ENCODE results near the gene CCDC15.

CCDC15 gene

GRCh38 chr11:125063429-125064043, 109.5 kb downstream of the CCDC15 start:
- DNase-seq (ENCODE audit: low read depth in 2 of 3, low spot score in 2 of 3) = no peak

DNA sequence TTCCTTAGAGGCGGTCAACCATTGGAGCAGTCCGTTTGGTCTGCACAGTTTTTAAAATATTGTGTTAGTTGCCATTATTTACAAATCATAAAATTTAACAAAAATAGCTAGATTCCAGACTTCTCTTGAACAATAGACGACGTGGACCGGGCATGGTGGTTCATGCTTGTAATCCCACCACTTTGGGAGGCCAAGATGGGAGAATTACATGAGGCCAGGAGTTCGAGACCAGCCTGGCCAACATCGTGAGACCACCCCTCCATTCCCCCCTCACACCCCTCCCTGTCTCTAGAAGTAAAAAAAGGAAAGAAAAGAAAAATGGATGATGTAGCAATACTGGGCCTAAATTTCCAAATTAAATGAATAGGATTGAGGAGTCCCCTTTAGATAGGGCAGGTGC, 110.1 kb downstream of the CCDC15 start:
- DNase-seq (ENCODE audit: low read depth in 2 of 3, low spot score in 2 of 3) = no peak

DNA sequence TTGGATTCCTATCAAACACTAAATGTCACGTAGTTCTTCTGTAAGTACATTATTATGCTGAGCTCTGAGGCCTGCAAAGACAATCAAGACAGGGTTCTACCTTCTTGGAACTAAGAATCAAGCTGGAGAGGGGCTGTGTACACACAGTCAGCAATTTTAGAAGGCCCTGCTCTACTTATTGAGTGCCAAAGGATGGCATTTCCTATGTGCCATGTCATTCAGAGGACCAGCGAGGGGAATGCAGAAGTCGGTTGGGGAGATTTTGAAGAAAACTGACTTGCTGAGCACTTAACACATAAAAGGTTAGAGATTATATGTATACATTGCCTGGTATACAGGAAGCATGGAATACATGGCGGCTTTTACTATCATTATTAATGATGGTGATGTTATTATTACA, 114.4 kb downstream of the CCDC15 start:
- DNase-seq (ENCODE audit: low read depth in 2 of 3, low spot score in 2 of 3) = no peak

GRCh38 chr11:125069008-125069407, 115.0 kb downstream of the CCDC15 start:
- no peak for DNase-seq (ENCODE audit: low read depth in 2 of 3, low spot score in 2 of 3)

DNA sequence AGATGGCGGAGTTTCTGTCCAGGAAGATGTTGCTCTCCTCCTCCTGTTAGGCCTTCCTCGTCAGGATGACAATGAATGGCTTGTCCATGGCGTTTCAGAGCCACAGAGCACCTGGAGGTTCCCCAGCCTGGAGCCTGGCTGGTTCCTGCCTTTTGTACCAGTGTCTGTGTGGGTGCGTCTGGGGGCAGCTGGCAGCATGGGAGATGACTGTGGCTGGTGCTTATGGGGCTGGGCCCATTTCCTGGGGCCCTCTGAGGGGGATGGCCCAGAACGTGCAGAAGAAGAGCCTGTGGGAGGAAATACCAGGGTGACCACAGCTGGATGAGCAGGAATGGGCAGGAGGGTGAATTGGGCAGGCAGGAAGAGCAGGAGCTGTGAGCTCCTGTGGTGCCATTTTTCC, 115.8 kb downstream of the CCDC15 start:
- DNase-seq (ENCODE audit: low read depth in 2 of 3, low spot score in 2 of 3) = no peak

- DNase-seq (ENCODE audit: low read depth in 2 of 3, low spot score in 2 of 3) = no peak
These were observed 116.8 kb downstream of the CCDC15 start for GRCh38 chr11:125070699-125071254.

- no peak for DNase-seq (ENCODE audit: low read depth in 2 of 3, low spot score in 2 of 3)
These were observed 117.4 kb downstream of the CCDC15 start for GRCh38 chr11:125071435-125071834.

DNA sequence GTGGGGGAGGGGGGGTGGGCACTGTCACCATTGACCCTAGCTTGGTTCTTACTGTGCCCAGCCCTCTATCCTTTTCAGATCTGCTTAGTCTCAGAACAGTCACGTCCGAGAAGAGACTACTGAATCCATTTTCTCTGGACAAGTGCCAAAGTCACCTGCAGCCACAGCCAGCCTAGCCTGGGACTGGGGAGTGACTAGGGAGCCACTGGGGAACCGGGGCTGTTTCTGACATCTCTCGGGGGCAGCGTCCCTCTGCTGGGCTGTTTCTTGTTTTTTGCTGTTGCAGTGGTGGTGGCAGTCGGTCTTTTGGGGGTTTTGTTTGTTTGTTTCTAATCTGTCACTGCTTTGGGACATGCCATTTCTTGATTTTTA, 117.8 kb downstream of the CCDC15 start:
- DNase-seq (ENCODE audit: low read depth in 2 of 3, low spot score in 2 of 3) = no peak

DNA sequence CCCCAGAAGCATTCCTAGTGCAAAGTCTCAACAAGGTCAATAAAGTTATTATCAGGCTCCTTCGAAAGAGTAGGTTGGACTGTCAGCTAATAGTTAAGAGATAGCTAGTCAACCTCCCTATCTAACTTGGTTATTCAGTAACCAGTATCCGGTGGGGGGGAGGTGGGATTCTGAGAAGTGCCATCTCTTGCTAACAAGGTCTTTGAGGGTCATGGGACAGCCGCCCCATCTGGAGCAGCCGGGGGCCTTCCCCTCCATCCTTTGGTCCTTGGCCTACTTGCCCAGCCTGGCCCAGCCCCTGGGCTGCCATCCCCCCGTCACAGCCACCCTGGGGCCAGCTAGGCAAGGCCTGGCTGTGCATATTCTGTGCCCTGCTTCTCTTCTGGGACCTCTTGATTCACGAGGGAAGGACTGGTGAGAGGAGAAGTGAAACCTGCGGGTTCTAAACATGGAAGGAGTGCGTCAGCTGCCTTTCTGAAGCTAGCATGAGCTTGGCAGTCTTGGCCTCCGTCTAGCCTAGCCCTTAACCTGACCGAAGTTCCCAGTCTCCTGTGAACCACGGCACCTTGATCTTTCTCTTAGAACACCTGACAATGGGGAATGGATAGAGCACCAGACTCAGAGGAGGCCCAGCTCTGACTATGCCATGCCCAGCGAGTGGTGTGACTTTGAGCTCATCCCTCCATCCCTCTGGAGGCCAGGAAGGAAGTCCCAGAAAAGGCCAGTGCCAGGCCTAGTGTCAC, 118.4 kb downstream of the CCDC15 start:
- DNase-seq (ENCODE audit: low read depth in 2 of 3, low spot score in 2 of 3) = no peak

DNA sequence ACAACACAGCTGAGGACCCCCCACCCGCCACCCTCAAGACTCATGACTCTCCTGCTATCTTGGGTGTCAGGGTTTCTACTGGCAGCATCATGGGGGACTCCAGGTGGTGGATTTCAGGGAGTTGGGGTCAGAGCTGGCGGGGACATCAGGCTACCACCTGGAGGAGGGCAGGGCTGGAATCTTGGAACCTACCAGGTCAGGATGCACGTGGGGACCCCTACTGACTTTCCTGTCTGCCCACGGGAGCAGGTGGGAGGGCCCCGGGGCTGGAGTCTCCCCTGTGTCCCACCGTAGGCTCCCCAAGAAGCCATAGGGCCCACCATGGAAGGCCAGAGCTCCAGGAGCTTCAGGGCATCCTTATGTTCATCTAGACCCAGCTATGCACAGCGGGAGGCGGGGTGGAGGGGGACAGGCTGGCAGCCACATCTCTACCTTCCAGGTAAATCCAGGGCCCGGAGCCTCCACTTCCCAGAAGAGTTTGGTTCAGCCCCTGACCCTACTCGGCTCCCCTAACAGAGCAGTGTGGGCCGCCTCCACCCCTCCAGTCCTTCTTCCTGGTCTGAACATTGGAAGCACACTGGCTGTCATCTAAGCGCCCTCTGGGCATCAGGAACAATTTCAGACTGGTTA, 119.1 kb downstream of the CCDC15 start:
- no peak for DNase-seq (ENCODE audit: low read depth in 2 of 3, low spot score in 2 of 3)

GRCh38 chr11:125073616-125074483, 119.8 kb downstream of the CCDC15 start:
- DNase-seq (ENCODE audit: low read depth in 2 of 3, low spot score in 2 of 3) = no peak

DNA sequence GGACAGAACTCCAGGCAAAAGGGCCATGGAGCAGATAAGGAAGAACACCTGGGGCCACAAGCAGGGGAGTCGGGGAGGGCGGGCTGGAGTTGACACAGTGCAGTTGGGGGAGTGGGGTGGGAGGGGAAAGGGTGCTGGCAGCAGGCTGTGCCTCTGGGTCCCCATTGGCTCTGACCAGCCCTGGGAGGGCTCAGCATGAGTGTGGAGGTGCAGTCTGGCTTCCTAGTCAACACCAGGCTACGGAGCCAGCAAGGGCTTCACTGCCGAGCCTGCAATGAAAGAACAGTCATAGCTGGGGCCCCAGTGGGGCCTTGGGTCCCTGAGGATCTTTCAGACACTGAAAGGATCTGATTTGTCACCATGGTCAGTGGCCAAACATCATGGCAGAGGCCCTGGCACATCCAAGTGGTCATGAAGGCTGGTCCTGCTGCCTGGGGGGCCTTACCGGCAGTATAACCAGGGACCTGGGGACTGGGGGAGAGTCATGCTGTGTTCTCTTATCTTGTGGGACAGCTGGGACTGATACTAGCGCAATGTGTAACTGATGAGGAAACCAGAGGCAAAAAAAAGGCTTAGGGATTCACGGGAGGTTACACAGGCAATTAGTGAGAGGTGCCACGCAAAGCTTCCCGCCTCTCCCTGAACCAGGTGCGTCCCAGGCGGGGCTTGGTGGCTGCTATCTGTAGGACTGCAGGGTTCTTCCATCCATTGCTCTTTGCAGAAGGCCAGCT, 120.7 kb downstream of the CCDC15 start:
- DNase-seq (ENCODE audit: low read depth in 2 of 3, low spot score in 2 of 3) = no peak

DNA sequence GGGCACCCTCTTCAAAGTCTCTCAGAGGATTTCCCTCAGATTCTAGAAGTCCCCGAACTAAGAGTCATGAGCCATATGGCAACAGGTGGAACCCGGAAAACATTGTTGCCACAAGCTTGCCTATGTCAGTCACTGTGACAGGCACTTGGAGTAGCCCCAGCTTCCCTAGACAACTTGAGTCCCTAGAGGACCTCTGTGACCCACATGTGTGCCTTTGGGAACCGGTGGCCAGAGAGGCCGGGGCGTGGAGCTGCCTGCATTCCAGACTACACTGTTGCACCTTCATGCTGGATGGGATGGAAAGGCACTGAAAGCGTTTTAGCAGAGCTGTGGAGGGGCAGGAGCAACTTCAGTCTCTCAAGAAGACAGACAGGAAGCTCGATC, 121.2 kb downstream of the CCDC15 start:
- DNase-seq (ENCODE audit: low read depth in 2 of 3, low spot score in 2 of 3) = no peak

- no peak for DNase-seq (ENCODE audit: low read depth in 2 of 3, low spot score in 2 of 3)
These were observed 121.9 kb downstream of the CCDC15 start for GRCh38 chr11:125075900-125076317.

DNA sequence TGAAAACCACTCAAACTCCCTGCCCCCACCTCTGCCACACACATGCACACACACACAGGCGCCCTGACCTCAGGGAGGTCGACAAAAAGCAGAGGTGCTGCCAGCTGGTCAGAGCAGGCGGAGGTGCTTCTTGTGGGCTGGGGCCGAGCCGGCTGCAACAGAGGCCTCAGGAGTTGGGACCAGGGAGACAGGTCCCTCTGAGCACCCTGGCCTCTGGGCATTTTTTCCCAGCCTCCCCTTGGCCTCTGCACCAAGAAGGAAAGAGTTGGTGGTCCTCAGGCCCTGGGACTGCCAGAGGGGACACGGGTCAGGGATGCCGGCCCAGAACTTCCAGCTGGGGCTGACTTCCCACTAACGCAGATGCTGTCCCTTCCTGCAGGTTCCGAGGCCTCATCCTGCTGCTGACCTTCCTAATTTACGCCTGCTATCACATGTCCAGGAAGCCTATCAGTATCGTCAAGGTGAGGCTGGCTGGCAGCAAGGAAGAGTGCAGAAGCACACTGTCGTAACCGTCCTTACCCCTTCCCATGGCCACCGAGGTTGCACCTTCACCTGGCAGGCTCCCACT, 122.5 kb downstream of the CCDC15 start:
- DNase-seq (ENCODE audit: low read depth in 2 of 3, low spot score in 2 of 3) = no peak

- no peak for DNase-seq (ENCODE audit: low read depth in 2 of 3, low spot score in 2 of 3)
These were observed 124.0 kb downstream of the CCDC15 start for GRCh38 chr11:125078016-125078415.

GRCh38 chr11:125078516-125079140, 124.6 kb downstream of the CCDC15 start:
- DNase-seq (ENCODE audit: low read depth in 2 of 3, low spot score in 2 of 3) = no peak

DNA sequence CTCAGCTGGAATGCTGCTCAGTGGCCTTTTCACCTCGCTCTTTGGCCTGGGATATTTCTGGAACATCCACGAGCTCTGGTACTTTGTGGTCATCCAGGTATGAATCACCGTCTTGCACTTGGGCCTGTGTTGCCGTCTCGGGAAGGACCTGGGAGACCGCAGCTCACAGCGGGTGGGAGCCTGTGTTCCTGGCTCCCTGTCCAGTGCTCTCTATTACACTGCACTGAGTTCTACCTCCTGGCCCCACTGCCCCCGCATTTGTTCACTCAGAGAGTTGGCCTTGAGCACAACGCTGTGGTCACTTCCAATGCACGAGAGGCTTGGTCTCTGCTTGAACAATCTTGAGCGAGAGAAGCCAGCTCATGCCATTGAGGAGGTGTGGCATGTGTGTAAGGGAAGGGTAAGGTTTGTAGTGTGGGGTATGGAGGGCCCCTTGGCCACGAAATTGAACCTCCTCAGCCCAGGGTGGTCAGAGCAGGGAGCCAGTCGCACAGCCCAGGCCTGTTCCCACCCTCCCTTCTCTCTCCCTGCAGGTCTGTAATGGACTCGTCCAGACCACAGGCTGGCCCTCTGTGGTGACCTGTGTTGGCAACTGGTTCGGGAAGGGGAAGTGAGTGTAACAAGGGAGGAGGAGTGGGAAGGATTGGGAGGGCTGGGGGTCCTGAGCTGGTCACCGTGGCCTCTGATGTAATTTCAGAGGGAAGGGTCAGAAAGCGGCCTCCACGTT, 125.3 kb downstream of the CCDC15 start:
- no peak for DNase-seq (ENCODE audit: low read depth in 2 of 3, low spot score in 2 of 3)

- no peak for DNase-seq (ENCODE audit: low read depth in 2 of 3, low spot score in 2 of 3)
These were observed 126.0 kb downstream of the CCDC15 start for GRCh38 chr11:125079878-125080530.

Measured in activated CD8-positive, alpha-beta memory T cell treated with anti-CD3 and anti-CD28 coated beads for 48 hours (primary cell).